Neural cell (in vitro differentiated cells): Measurements from ENCODE around the gene CATSPERE. TPM values are rescaled to one million over a fixed set of nuclear protein-coding genes. Genes with fewer than 3 reads are reported as not detected.

Source experiments
- H2AFZ ChIP-seq: fragments of 200-600, 300-800 bp; sonication (generic), shearing (Covaris generic); 2 replicates; pipeline ENCODE4 v1.6.0; 2014; ENCODE audit warnings: low read depth, mild to moderate bottlenecking, antibody characterized with exemption, low read length, moderate library complexity
- H3F3A ChIP-seq: fragments of 200-600 bp; shearing (Covaris generic); 2 replicates; pipeline ENCODE4 v1.6.1; 2016; ENCODE audit warnings: mild to moderate bottlenecking, moderate library complexity, mixed read lengths, antibody characterized with exemption, low read length; ENCODE audit not compliant: insufficient read depth, poor library complexity, severe bottlenecking
- H3K27ac ChIP-seq: fragments of 200-600, 300-800 bp; sonication (generic), shearing (Covaris generic); 2 replicates; pipeline ENCODE4 v1.5.1; 2014; ENCODE audit warnings: mild to moderate bottlenecking, low read length, moderate library complexity
- H3K27me3 ChIP-seq: fragments of 300-800, 200-600 bp; sonication (generic), shearing (Covaris generic); 2 replicates; pipeline ENCODE4 v1.6.0; 2014; ENCODE audit warnings: mild to moderate bottlenecking, low read depth, low read length, moderate library complexity; ENCODE audit not compliant: insufficient read depth
- H3K36me3 ChIP-seq: fragments of 300-800, 200-600 bp; sonication (generic), shearing (Covaris generic); 2 replicates; pipeline ENCODE4 v1.5.1; 2014; ENCODE audit warnings: mild to moderate bottlenecking, antibody characterized with exemption, low read length, moderate library complexity; ENCODE audit not compliant: insufficient read depth
- H3K4me2 ChIP-seq: fragments of 300-800, 200-600 bp; sonication (generic), shearing (Covaris generic); 2 replicates; pipeline ENCODE4 v1.6.0; 2014; ENCODE audit warnings: mild to moderate bottlenecking, low read length
- H3K4me3 ChIP-seq: fragments of 300-800, 200-600 bp; sonication (generic), shearing (Covaris generic); 2 replicates; pipeline ENCODE4 v1.5.1; 2014; ENCODE audit warnings: mild to moderate bottlenecking, low read length, moderate library complexity
- H3K79me2 ChIP-seq: fragments of 200-600 bp; shearing (Covaris generic); replicated peaks from 2 replicates; pipeline ENCODE4 v1.6.0; 2014; ENCODE audit warnings: mild to moderate bottlenecking, low read length, moderate library complexity; ENCODE audit not compliant: insufficient read depth
- H3K9ac ChIP-seq: fragments of 300-800, 200-600 bp; sonication (generic), shearing (Covaris generic); 2 replicates; pipeline ENCODE4 v1.6.1; 2016; ENCODE audit warnings: mild to moderate bottlenecking, low read length, mixed read lengths
- H3K9me2 ChIP-seq: fragments of 200-600 bp; shearing (Covaris generic); 2 replicates; pipeline ENCODE4 v1.6.1; 2016; ENCODE audit warnings: mild to moderate bottlenecking, low read length, mixed read lengths; ENCODE audit not compliant: insufficient read depth
- H3K9me3 ChIP-seq: fragments of 200-600, 300-800 bp; sonication (generic), shearing (Covaris generic); 2 replicates; pipeline ENCODE4 v1.6.1; 2016; ENCODE audit warnings: mild to moderate bottlenecking, mixed run types, low read length, moderate library complexity, mixed read lengths
- H4K20me1 ChIP-seq: fragments of 200-600 bp; shearing (Covaris generic); 2 replicates; pipeline ENCODE4 v1.6.1; 2016; ENCODE audit warnings: mild to moderate bottlenecking, mixed run types; ENCODE audit not compliant: insufficient read depth
- EP300 ChIP-seq: fragments of 450-650 bp; conservative IDR thresholded peaks from 2 replicates; pipeline ENCODE4 v1.6.1; 2014; ENCODE audit warnings: antibody characterized with exemption, mild to moderate bottlenecking, moderate library complexity; ENCODE audit not compliant: poor library complexity, severe bottlenecking
- EZH2 ChIP-seq: fragments of 200-600, 300-800 bp; shearing (Covaris generic), sonication (generic); IDR thresholded peaks from 2 replicates; pipeline ENCODE4 v1.6.1; 2014; ENCODE audit warnings: antibody characterized with exemption, low read length, borderline replicate concordance, mild to moderate bottlenecking; ENCODE audit not compliant: insufficient read depth, poor library complexity, severe bottlenecking
- MXI1 ChIP-seq: fragments of 450-650 bp; conservative IDR thresholded peaks from 2 replicates; pipeline ENCODE4 v1.6.1; 2014; ENCODE audit warnings: antibody characterized with exemption, mild to moderate bottlenecking; ENCODE audit not compliant: poor library complexity, severe bottlenecking
- POLR2AphosphoS5 ChIP-seq: IDR thresholded peaks from 2 replicates; pipeline ENCODE4 v1.6.1; 2012
- RAD21 ChIP-seq: fragments of 450-650 bp; conservative IDR thresholded peaks from 2 replicates; pipeline ENCODE4 v1.6.1; 2014; ENCODE audit warnings: antibody characterized with exemption, mild to moderate bottlenecking, moderate library complexity
- SMC3 ChIP-seq: fragments of 450-650 bp; conservative IDR thresholded peaks from 2 replicates; pipeline ENCODE4 v1.6.1; 2014; ENCODE audit warnings: antibody characterized with exemption, mild to moderate bottlenecking, moderate library complexity; ENCODE audit not compliant: poor library complexity
- TAF1 ChIP-seq: IDR thresholded peaks from 2 replicates; pipeline ENCODE4 v1.6.1; 2012; ENCODE audit warnings: low read depth
- polyA plus RNA-seq: library from polyadenylated mRNA; depleted of rRNA; stranded (reverse); fragments of >200 nt; gene quantifications from 2 replicates; pipeline ENCODE4 v1.2.3, GENCODE V29; 2014
- TF ChIP-seq, protein P1 (sequence below): IDR thresholded peaks from 2 replicates; pipeline ENCODE4 v1.6.1; 2012; ENCODE audit warnings: borderline replicate concordance
- TF ChIP-seq, protein P2 (sequence below): fragments of 450-650 bp; IDR thresholded peaks from 2 replicates; pipeline ENCODE4 v1.5.1; 2014; ENCODE audit warnings: antibody characterized with exemption, mild to moderate bottlenecking, moderate library complexity; ENCODE audit not compliant: poor library complexity, severe bottlenecking

The CATSPERE gene
- polyA plus RNA-seq, 1 donor from 2014 or later, result 5.6 TPM

DNA sequence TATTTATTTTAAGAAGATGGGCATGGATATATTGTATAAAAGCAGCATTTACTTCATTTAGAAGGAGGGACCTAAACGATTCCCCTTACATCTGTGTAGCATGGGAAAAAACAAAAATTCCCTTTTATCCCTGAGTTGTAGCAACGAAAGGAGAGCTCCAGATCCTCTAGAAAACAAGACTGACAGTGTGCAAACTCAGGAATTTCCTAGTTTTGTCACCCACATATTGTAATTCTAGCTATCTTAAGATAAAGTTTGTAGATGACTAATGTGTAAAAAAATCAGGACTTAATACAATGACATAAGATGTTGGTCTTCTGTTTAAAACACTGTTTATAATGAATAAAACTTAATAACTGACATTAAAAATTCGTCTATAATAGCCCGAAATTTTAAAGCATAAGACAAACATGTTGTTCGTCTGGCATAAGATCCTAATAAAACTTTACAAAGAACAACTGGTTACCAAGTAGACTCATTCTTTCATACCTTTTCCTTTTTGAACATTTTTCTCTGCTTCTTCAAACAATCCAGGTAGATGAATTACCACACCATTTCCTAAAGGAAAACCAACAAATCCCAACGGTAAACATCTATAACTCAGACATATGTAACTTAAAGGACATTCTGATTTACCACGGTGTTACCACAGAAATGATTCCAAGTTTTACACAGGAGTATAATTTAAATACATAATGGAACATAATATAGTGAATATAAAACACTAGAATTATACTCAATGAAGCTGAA is 24.6 kb upstream of the CATSPERE start:
- no peak overlapping the region for H3K27ac ChIP-seq
- no peaks in the 10 kb centered on the region for H3K9me3 ChIP-seq
- no peak overlapping the region for H3K9ac ChIP-seq
- H3K79me2 ChIP-seq, result peaks cover 6% of the 10 kb centered on the region
- H3K4me2 ChIP-seq, result no peak overlapping the region
- H3K9me2 ChIP-seq, result no peaks in the 10 kb centered on the region
- no peaks in the 10 kb centered on the region for H3F3A ChIP-seq
- H3K27me3 ChIP-seq, result no peaks in the 10 kb centered on the region
- H3K36me3 ChIP-seq, result peaks cover 4% of the 10 kb centered on the region
- H4K20me1 ChIP-seq, result no peaks in the 10 kb centered on the region
- no peak overlapping the region for H2AFZ ChIP-seq
- TF ChIP-seq EZH2, result no peak
- no peak for TF ChIP-seq EP300
- no peak for TF ChIP-seq SMC3
- TF ChIP-seq RAD21, result no peak
- TF ChIP-seq POLR2AphosphoS5, result no peak
- no peak overlapping the region for H3K4me3 ChIP-seq

DNA sequence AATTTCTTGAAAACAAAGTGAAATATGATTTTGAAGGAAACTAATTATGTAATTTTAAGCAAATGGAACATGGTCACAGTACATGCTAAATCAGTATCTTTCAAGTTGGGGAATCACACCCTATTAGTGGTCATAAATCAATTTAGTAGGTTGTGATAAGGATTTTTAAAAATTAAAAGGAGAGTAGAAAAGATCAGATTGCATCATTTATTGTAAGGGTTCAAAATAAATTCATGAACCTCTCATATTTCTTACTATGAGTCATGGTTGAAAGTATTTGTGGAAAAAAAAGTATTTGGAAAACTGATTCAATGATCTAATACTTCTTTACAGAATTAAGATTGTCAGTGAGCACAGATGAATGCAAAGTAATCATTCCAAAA is 24.0 kb upstream of the CATSPERE start:
- Histone ChIP-seq H3K9ac (no peak overlapping the region), H3K9me3 (no peaks in the 10 kb centered on the region), H2AFZ (no peak overlapping the region), H3K27me3 (no peaks in the 10 kb centered on the region), H3K4me2 (no peak overlapping the region), H3K36me3 (peaks cover 4% of the 10 kb centered on the region), H3K27ac (no peak overlapping the region), H4K20me1 (no peaks in the 10 kb centered on the region), H3K79me2 (peaks cover 6% of the 10 kb centered on the region), H3F3A (no peaks in the 10 kb centered on the region), H3K4me3 (no peak overlapping the region), H3K9me2 (no peaks in the 10 kb centered on the region)
- TF ChIP-seq TAF1 (no peak), EZH2 (no peak), POLR2AphosphoS5 (no peak), SMC3 (no peak), EP300 (no peak), MXI1 (no peak), RAD21 (no peak)
- TF ChIP-seq, protein P1, sequence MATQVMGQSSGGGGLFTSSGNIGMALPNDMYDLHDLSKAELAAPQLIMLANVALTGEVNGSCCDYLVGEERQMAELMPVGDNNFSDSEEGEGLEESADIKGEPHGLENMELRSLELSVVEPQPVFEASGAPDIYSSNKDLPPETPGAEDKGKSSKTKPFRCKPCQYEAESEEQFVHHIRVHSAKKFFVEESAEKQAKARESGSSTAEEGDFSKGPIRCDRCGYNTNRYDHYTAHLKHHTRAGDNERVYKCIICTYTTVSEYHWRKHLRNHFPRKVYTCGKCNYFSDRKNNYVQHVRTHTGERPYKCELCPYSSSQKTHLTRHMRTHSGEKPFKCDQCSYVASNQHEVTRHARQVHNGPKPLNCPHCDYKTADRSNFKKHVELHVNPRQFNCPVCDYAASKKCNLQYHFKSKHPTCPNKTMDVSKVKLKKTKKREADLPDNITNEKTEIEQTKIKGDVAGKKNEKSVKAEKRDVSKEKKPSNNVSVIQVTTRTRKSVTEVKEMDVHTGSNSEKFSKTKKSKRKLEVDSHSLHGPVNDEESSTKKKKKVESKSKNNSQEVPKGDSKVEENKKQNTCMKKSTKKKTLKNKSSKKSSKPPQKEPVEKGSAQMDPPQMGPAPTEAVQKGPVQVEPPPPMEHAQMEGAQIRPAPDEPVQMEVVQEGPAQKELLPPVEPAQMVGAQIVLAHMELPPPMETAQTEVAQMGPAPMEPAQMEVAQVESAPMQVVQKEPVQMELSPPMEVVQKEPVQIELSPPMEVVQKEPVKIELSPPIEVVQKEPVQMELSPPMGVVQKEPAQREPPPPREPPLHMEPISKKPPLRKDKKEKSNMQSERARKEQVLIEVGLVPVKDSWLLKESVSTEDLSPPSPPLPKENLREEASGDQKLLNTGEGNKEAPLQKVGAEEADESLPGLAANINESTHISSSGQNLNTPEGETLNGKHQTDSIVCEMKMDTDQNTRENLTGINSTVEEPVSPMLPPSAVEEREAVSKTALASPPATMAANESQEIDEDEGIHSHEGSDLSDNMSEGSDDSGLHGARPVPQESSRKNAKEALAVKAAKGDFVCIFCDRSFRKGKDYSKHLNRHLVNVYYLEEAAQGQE, result no peak
- TF ChIP-seq, protein P2, sequence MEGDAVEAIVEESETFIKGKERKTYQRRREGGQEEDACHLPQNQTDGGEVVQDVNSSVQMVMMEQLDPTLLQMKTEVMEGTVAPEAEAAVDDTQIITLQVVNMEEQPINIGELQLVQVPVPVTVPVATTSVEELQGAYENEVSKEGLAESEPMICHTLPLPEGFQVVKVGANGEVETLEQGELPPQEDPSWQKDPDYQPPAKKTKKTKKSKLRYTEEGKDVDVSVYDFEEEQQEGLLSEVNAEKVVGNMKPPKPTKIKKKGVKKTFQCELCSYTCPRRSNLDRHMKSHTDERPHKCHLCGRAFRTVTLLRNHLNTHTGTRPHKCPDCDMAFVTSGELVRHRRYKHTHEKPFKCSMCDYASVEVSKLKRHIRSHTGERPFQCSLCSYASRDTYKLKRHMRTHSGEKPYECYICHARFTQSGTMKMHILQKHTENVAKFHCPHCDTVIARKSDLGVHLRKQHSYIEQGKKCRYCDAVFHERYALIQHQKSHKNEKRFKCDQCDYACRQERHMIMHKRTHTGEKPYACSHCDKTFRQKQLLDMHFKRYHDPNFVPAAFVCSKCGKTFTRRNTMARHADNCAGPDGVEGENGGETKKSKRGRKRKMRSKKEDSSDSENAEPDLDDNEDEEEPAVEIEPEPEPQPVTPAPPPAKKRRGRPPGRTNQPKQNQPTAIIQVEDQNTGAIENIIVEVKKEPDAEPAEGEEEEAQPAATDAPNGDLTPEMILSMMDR, result no peak
